HCT116 (cell line): ENCODE results near the gene CIDEA.

Source experiments
- CEBPB ChIP-seq: IDR thresholded peaks from 2 replicates; pipeline ENCODE4 v1.6.1; 2012; ENCODE audit warnings: low read depth
- CTCF ChIP-seq, 3 experiments: fragments of 200-600 bp in 1 of 3; sonication (generic) in 1 of 3; IDR thresholded peaks in 2 of 3; conservative IDR thresholded peaks in 1 of 3; 2 replicates each; pipeline ENCODE4 v1.5.1; 2012 to 2017; ENCODE audit warnings: low read depth in 2 of 3, low read length in 2 of 3, antibody characterized with exemption in 1 of 3, borderline replicate concordance in 1 of 3, control low read depth in 1 of 3, mild to moderate bottlenecking in 1 of 3, mixed read lengths in 1 of 3, mixed run types in 1 of 3, moderate library complexity in 1 of 3; ENCODE audit not compliant: insufficient read depth in 1 of 3
- EGR1 ChIP-seq: IDR thresholded peaks from 2 replicates; pipeline ENCODE4 v1.6.1; 2012; ENCODE audit warnings: low read depth
- EZH2 ChIP-seq: fragments of 200-600 bp; sonication (generic); IDR thresholded peaks from 2 replicates; pipeline ENCODE4 v1.6.1; 2017; ENCODE audit warnings: antibody characterized with exemption, mixed run types
- EZH2phosphoT487 ChIP-seq: fragments of 200-600 bp; IDR thresholded peaks from 2 replicates; pipeline ENCODE4 v1.6.1; 2018; ENCODE audit warnings: antibody characterized with exemption, borderline replicate concordance
- JUND ChIP-seq: IDR thresholded peaks from 2 replicates; pipeline ENCODE4 v1.6.1; 2012
- POLR2A ChIP-seq: IDR thresholded peaks from 2 replicates; pipeline ENCODE4 v1.7.0; 2011; ENCODE audit warnings: borderline replicate concordance; ENCODE audit not compliant: insufficient read depth, insufficient read length; ENCODE audit errors: extremely low read depth
- POLR2AphosphoS5 ChIP-seq: IDR thresholded peaks from 2 replicates; pipeline ENCODE4 v1.6.1; 2011; ENCODE audit warnings: mild to moderate bottlenecking, low read depth, low read length, moderate library complexity
- SIN3A ChIP-seq: IDR thresholded peaks from 2 replicates; pipeline ENCODE4 v1.6.1; 2012; ENCODE audit warnings: low read depth
- ZNF274 ChIP-seq: fragments of 200-500 bp; sonication (Bioruptor generic); IDR thresholded peaks from 2 replicates; pipeline ENCODE4 v1.6.1; 2014; ENCODE audit warnings: mild to moderate bottlenecking, low read depth, low read length, inconsistent platforms
- TF ChIP-seq, protein P1 (sequence below): IDR thresholded peaks from 2 replicates; pipeline ENCODE4 v1.6.1; 2012; ENCODE audit warnings: low read depth
- TF ChIP-seq, protein P2 (sequence below): IDR thresholded peaks from 2 replicates; pipeline ENCODE4 v1.6.1; 2011; ENCODE audit warnings: mild to moderate bottlenecking, low read length, moderate library complexity; ENCODE audit not compliant: insufficient replicate concordance; ENCODE audit errors: extremely low read depth

DNA sequence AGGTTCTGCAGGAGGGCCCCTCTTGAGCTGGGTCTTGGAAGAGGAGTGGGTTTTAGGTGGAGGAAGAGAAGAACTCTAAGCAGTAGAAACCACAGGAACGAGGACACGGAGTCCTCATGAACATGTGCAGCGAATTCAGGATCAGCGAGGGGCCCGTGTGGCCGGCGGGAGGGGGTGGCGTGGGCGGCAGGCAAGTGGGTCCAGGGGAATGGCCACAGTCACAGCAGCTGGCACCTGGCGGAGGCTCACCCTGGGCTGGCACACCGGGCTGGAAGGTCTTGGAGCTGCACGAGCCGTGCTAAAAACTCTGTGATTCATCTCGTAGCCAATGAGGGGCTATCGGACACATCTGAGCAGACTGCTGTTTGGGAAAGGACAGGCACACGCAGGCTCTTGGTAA is 18.0 kb upstream of the CIDEA start:
- TF ChIP-seq JUND (no peak), CTCF (IDR thresholded peaks at IDR 0.05 in 2 of 3, conservative IDR thresholded peaks at IDR 0.05 in 1 of 3; ENCODE audit: borderline replicate concordance in 1 of 3, insufficient read depth in 1 of 3, low read depth in 2 of 3, low read length in 2 of 3) (no peak), EZH2 (no peak), POLR2A (no peak), ZNF274 (no peak), EZH2phosphoT487 (no peak), EGR1 (no peak), CEBPB (no peak), POLR2AphosphoS5 (no peak), SIN3A (no peak)
- TF ChIP-seq, protein P1, sequence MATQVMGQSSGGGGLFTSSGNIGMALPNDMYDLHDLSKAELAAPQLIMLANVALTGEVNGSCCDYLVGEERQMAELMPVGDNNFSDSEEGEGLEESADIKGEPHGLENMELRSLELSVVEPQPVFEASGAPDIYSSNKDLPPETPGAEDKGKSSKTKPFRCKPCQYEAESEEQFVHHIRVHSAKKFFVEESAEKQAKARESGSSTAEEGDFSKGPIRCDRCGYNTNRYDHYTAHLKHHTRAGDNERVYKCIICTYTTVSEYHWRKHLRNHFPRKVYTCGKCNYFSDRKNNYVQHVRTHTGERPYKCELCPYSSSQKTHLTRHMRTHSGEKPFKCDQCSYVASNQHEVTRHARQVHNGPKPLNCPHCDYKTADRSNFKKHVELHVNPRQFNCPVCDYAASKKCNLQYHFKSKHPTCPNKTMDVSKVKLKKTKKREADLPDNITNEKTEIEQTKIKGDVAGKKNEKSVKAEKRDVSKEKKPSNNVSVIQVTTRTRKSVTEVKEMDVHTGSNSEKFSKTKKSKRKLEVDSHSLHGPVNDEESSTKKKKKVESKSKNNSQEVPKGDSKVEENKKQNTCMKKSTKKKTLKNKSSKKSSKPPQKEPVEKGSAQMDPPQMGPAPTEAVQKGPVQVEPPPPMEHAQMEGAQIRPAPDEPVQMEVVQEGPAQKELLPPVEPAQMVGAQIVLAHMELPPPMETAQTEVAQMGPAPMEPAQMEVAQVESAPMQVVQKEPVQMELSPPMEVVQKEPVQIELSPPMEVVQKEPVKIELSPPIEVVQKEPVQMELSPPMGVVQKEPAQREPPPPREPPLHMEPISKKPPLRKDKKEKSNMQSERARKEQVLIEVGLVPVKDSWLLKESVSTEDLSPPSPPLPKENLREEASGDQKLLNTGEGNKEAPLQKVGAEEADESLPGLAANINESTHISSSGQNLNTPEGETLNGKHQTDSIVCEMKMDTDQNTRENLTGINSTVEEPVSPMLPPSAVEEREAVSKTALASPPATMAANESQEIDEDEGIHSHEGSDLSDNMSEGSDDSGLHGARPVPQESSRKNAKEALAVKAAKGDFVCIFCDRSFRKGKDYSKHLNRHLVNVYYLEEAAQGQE: no peak
- TF ChIP-seq, protein P2, sequence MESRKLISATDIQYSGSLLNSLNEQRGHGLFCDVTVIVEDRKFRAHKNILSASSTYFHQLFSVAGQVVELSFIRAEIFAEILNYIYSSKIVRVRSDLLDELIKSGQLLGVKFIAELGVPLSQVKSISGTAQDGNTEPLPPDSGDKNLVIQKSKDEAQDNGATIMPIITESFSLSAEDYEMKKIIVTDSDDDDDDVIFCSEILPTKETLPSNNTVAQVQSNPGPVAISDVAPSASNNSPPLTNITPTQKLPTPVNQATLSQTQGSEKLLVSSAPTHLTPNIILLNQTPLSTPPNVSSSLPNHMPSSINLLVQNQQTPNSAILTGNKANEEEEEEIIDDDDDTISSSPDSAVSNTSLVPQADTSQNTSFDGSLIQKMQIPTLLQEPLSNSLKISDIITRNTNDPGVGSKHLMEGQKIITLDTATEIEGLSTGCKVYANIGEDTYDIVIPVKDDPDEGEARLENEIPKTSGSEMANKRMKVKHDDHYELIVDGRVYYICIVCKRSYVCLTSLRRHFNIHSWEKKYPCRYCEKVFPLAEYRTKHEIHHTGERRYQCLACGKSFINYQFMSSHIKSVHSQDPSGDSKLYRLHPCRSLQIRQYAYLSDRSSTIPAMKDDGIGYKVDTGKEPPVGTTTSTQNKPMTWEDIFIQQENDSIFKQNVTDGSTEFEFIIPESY: no peak
